Transverse colon (tissue), 4 donors: ENCODE measurements around the gene NFYA. TPM values are rescaled to one million over a fixed set of nuclear protein-coding genes. Genes with fewer than 3 reads are reported as not detected.

ENCODE experiments used
- DNase-seq: peaks from one replicate; pipeline ENCODE4 v3.0.0-alpha.2; 2019
- H3K27ac ChIP-seq, 4 donors: fragments of 200-600 bp; sonication (generic); 2 replicates each; pipeline ENCODE4 v1.5.1; 2016 to 2018; ENCODE audit warnings: inconsistent platforms in 4 of 4
- H3K27me3 ChIP-seq: fragments of 200-600 bp; sonication (generic); 2 replicates; pipeline ENCODE4 v1.5.1; 2017; ENCODE audit warnings: inconsistent platforms
- H3K36me3 ChIP-seq, 4 donors: fragments of 200-600 bp; sonication (generic); 2 replicates each; pipeline ENCODE4 v1.5.1; 2017 to 2019; ENCODE audit warnings: inconsistent platforms in 4 of 4
- H3K4me1 ChIP-seq, 4 donors: fragments of 200-600 bp; sonication (generic); 2 replicates each; pipeline ENCODE4 v1.5.1; 2017 to 2020; ENCODE audit warnings: inconsistent platforms in 4 of 4
- H3K4me3 ChIP-seq, 4 donors: fragments of 200-600 bp; sonication (generic); 1 replicate in 1 of 4; 2 replicates in 3 of 4; pipeline versions ENCODE4 v1.5.1 to v1.6.1; 2017 to 2019; ENCODE audit warnings: inconsistent platforms in 4 of 4
- H3K9me3 ChIP-seq, 2 donors: fragments of 200-600 bp; sonication (generic); 2 replicates each; pipeline ENCODE4 v1.5.1; 2017 to 2019; ENCODE audit warnings: inconsistent platforms in 2 of 2
- EP300 ChIP-seq: sonication (generic); formaldehyde crosslinking; IDR thresholded peaks from one replicate; pipeline ENCODE4 v1.6.1; 2017; ENCODE audit warnings: antibody characterized with exemption, low read depth
- POLR2A ChIP-seq: fragments of 450-650 bp; IDR thresholded peaks from one replicate; pipeline ENCODE4 v1.6.1; 2016; ENCODE audit warnings: antibody characterized with exemption, mild to moderate bottlenecking, moderate library complexity
- POLR2AphosphoS5 ChIP-seq, 3 donors: sonication (generic); formaldehyde crosslinking; IDR thresholded peaks; one replicate each; pipeline ENCODE4 v1.6.1; 2016; ENCODE audit warnings: antibody characterized with exemption in 3 of 3
- WGBS, 2 donors: methylation state at CpG; one replicate each; pipeline ENCODE4 v1.1.5; 2018; ENCODE audit warnings: low coverage in 1 of 2; 5-methylcytosine and 5-hydroxymethylcytosine counted together
- in situ Hi-C, 4 donors: fragments of 200-750 bp; cut with MboI; loops; one replicate each; pipeline versions ENCODE4 v1.15.0 to v1.15.1; 2017; ENCODE audit warnings: low sequenced_read_pairs in 3 of 4, low pct_ligation_motif_present in 1 of 4, low pct_unique_long_range_greater_than_20kb in 1 of 4
- intact Hi-C: fragments of 100-400 bp; cut with DNase I; formaldehyde crosslinking; loops from one replicate; pipeline ENCODE4 v1.15.1; 2023; ENCODE audit warnings: low total_unique reads
- total RNA-seq, 4 donors: library from RNA; depleted of rRNA; stranded (reverse); fragments of >200 nt; gene quantifications; one replicate each; pipeline ENCODE4 v1.1.0, GENCODE V29; 2016
- TF ChIP-seq, protein P1 (sequence below), 5 experiments: fragments of 200-600 bp in 3 of 5; fragments of 450-650 bp in 2 of 5; sonication (generic) in 3 of 5; IDR thresholded peaks; 1 replicate in 2 of 5; 2 replicates in 3 of 5; pipeline ENCODE4 v1.5.1; 2016 to 2017; ENCODE audit warnings: antibody characterized with exemption in 5 of 5, inconsistent platforms in 3 of 5, mild to moderate bottlenecking in 2 of 5, moderate library complexity in 1 of 5

Gene NFYA
- total RNA-seq, 4 donors from 2014 or later: 11.1 to 64.3 (median 20.9) TPM

DNA sequence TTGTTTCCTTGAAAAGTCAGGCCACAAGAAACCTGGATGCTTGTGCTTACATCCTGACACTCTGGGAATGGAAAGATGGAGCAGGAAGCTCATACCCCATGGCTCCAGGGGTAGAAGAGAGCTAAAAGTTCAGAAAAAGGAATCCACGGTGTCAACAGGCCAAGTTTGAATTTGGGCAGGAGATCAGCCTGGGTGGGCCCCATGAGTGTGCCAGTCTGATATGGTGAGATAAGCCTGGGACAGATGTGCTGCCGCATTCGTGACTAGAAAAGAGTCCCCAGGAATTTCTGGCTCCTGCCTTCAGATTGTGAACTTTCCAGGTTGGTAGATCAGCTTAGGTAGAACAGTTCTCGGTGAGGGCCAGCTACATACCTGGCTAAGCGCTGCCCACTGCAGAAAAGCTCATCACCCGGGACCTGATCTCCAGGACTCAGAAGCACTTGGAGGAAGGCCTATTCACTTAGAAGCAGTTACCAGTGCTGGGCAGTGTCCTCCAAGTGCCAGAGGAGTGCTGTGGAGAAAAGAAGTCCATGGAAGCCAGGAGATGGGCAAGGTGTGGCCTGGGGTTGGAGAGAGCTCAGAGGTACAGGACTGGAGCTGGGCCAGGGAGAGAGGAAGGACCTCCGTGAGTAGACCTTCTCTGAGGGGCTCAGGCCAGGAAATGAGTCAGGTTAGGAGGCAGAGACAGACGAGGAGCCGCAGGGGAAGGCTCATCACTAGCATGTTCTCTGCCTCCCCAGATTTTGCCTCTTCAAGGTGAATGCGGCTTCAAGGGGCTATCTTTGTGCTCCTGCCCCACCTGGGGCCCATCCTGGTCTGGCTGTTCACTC is 30.3 kb upstream of the NFYA start, which contains the start of gene TSPO2:
TSPO2 (plus strand) TSS at position 242 of the 830 bp plus-strand sequence; CDS start at position 761, 519 bp downstream.
- WGBS, 2 donors: 75 to 90% methylated on average over 4 to 10 of the region's 10 CpGs
- in situ Hi-C loops (loop anchor here in 2 of 4 donors (25.0 kb wide), 2 partner anchors 1055 to 1680 kb away; no protein-coding TSS in a partner anchor), intact Hi-C loops (no loop called here)
- no peak for TF ChIP-seq POLR2AphosphoS5 (IDR thresholded peaks at IDR 0.05)
- TF ChIP-seq POLR2A: no peak
- no peak for TF ChIP-seq EP300
- TF ChIP-seq, protein P1, sequence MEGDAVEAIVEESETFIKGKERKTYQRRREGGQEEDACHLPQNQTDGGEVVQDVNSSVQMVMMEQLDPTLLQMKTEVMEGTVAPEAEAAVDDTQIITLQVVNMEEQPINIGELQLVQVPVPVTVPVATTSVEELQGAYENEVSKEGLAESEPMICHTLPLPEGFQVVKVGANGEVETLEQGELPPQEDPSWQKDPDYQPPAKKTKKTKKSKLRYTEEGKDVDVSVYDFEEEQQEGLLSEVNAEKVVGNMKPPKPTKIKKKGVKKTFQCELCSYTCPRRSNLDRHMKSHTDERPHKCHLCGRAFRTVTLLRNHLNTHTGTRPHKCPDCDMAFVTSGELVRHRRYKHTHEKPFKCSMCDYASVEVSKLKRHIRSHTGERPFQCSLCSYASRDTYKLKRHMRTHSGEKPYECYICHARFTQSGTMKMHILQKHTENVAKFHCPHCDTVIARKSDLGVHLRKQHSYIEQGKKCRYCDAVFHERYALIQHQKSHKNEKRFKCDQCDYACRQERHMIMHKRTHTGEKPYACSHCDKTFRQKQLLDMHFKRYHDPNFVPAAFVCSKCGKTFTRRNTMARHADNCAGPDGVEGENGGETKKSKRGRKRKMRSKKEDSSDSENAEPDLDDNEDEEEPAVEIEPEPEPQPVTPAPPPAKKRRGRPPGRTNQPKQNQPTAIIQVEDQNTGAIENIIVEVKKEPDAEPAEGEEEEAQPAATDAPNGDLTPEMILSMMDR (IDR thresholded peaks at IDR 0.05): no peak
- Histone ChIP-seq H3K27ac (no peak within 1 kb of the TSS), H3K36me3 (no peaks in the 10 kb centered on the region), H3K27me3 (no peaks in the 10 kb centered on the region), H3K4me1 (peaks cover 0 to 20% (median 6%) of the 10 kb centered on the region in 4 donors), H3K9me3 (no peaks in the 10 kb centered on the region), H3K4me3 (no peak within 1 kb of the TSS)
- no peak for DNase-seq

DNA sequence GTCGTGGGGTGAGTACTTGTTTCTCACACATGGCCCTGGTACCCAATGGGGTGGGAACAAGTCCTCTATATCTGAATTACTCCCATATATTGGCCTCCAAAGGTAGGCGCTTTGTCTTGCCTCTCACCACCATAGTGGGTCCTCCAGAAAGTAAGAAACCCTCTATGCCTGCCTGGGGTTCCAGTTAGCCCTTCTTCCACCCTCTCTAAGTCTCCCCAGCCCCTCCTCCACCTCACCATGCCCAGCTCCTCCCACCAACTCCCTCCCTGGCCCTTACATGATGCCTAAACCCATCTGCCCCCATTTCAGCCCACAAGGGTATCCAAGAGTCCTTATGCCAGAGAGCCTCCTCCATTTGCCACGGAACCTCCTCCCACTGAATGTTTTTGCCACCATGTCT is 29.6 kb upstream of the NFYA start:
- 98% methylated on average over 3 of the region's 3 CpGs; no CpG with 5 or more reads in 1 of the 2 donors for WGBS, 2 donors
- Histone ChIP-seq H3K36me3 (no peaks in the 10 kb centered on the region), H3K4me3 (no peak overlapping the region), H3K9me3 (no peaks in the 10 kb centered on the region), H3K27me3 (no peaks in the 10 kb centered on the region), H3K27ac (no peak overlapping the region), H3K4me1 (peaks cover 0 to 20% (median 6%) of the 10 kb centered on the region in 4 donors)
- TF ChIP-seq POLR2AphosphoS5 (IDR thresholded peaks at IDR 0.05): no peak
- TF ChIP-seq, protein P1 (IDR thresholded peaks at IDR 0.05): no peak
- intact Hi-C loops (no loop called here), in situ Hi-C loops (loop anchor here in 2 of 4 donors (25.0 kb wide), 2 partner anchors 1056 to 1681 kb away; no protein-coding TSS in a partner anchor)
- no peak for DNase-seq

DNA sequence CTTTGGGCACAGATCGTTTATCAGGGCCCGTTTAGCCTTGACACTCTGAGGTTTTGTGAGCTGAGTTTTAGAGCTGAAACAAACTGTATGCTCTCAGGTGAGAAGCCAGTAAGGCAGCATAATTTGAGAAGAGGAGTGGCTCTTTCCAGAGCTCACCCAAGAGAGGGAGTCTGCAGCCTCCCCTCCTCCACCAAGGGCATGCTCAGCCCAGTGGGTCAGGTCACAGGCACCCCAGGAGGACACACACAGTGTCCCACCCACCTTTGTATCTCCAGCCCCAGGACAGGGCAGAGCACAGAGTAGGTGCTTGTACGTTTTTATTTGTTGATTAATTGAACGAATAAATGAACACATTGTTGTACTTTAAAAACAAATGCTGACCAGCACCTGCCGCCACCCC is 27.1 kb upstream of the NFYA start:
- Histone ChIP-seq H3K27ac (no peak overlapping the region), H3K4me3 (no peak overlapping the region), H3K36me3 (no peaks in the 10 kb centered on the region), H3K27me3 (no peaks in the 10 kb centered on the region), H3K4me1 (peaks cover 0 to 6% (median 2%) of the 10 kb centered on the region in 4 donors), H3K9me3 (no peaks in the 10 kb centered on the region)
- WGBS, 2 donors: 72 to 80% methylated on average over 2 to 5 of the region's 5 CpGs
- intact Hi-C loops: no loop called here
- in situ Hi-C loops: loop anchor here in 2 of 4 donors (25.0 kb wide), 2 partner anchors 1058 to 1683 kb away; no protein-coding TSS in a partner anchor
- DNase-seq: no peak
- TF ChIP-seq, protein P1 (IDR thresholded peaks at IDR 0.05): no peak
- TF ChIP-seq EP300 (no peak), POLR2AphosphoS5 (IDR thresholded peaks at IDR 0.05) (no peak), POLR2A (no peak)

DNA sequence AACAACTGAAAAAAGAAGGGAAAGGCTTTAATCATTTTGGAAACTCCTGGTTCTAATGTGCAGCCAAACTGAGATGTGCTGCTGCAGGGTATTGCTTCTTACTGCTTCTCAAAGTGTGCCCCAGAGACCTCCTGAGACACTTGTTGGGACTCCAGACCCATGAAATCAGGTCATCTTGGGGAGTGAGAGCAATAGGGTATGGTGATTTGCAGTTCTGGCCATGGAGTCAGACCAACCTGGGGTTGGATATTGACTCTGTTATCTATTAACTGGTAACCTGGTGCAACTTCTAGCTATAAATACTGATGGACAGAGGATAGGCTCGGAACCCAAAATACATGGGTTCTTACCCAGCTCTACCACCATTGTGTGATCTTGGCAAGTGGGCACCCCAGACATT is 26.7 kb upstream of the NFYA start:
- Histone ChIP-seq H3K27me3 (no peaks in the 10 kb centered on the region), H3K27ac (no peak overlapping the region), H3K4me1 (peaks cover 0 to 2% (median under 1%) of the 10 kb centered on the region in 4 donors), H3K4me3 (no peak overlapping the region), H3K36me3 (no peaks in the 10 kb centered on the region), H3K9me3 (no peaks in the 10 kb centered on the region)
- DNase-seq: no peak
- 100% methylated on average over 1 of the region's 1 CpG; no CpG with 5 or more reads in 1 of the 2 donors for WGBS, 2 donors
- TF ChIP-seq POLR2A: no peak
- TF ChIP-seq, protein P1 (IDR thresholded peaks at IDR 0.05): no peak
- TF ChIP-seq POLR2AphosphoS5 (IDR thresholded peaks at IDR 0.05): no peak
- no peak for TF ChIP-seq EP300
- intact Hi-C loops (no loop called here), in situ Hi-C loops (loop anchor here in 2 of 4 donors (25.0 kb wide), 2 partner anchors 1059 to 1684 kb away; no protein-coding TSS in a partner anchor)
